T-helper 1 cell treated with Interleukin-12 subunit alpha and Interleukin-12 subunit beta and Interleukin-4 antibody, amounts not matched to agents 30 μg/mL and 1 μg/mL, for 36 hours (primary cell): ENCODE measurements around the gene PLD1.

Experiments
- H3K27ac Mint-ChIP-seq: one replicate; pipeline ENCODE4 v1.8.0; 2021; ENCODE audit warnings: mild to moderate bottlenecking, mixed read lengths
- H3K27me3 Mint-ChIP-seq: one replicate; pipeline ENCODE4 v1.8.0; 2021; ENCODE audit warnings: low read depth, mixed read lengths
- H3K36me3 Mint-ChIP-seq: one replicate; pipeline ENCODE4 v1.8.0; 2021; ENCODE audit warnings: low read depth, mixed read lengths
- H3K4me1 Mint-ChIP-seq: one replicate; pipeline ENCODE4 v1.8.0; 2021; ENCODE audit warnings: low read depth, mixed read lengths
- H3K4me3 Mint-ChIP-seq: one replicate; pipeline ENCODE4 v1.8.0; 2021; ENCODE audit warnings: mild to moderate bottlenecking, moderate library complexity, mixed read lengths
- H3K9me3 Mint-ChIP-seq: one replicate; pipeline ENCODE4 v1.8.0; 2021; ENCODE audit warnings: mixed read lengths

PLD1 gene

GRCh38 chr3:171802590-171802956, 7.7 kb downstream of the PLD1 start:
- no peaks in the 10 kb centered on the region for H3K36me3 Mint-ChIP-seq
- no peaks in the 10 kb centered on the region for H3K9me3 Mint-ChIP-seq
- H3K4me1 Mint-ChIP-seq: peaks cover 2% of the 10 kb centered on the region
- no peak overlapping the region for H3K27ac Mint-ChIP-seq
- H3K27me3 Mint-ChIP-seq: peaks cover 13% of the 10 kb centered on the region
- H3K4me3 Mint-ChIP-seq: no peak overlapping the region

GRCh38 chr3:171801738-171802589, 8.3 kb downstream of the PLD1 start:
- peaks cover 13% of the 10 kb centered on the region for H3K27me3 Mint-ChIP-seq
- H3K4me3 Mint-ChIP-seq: no peak overlapping the region
- H3K9me3 Mint-ChIP-seq: no peaks in the 10 kb centered on the region
- no peaks in the 10 kb centered on the region for H3K36me3 Mint-ChIP-seq
- H3K27ac Mint-ChIP-seq: no peak overlapping the region
- peaks cover 2% of the 10 kb centered on the region for H3K4me1 Mint-ChIP-seq

- Mint-ChIP-seq H3K27me3 (peaks cover 8% of the 10 kb centered on the region), H3K36me3 (no peaks in the 10 kb centered on the region), H3K27ac (no peak overlapping the region)
Observed at GRCh38 chr3:171799501-171799900, 10.8 kb downstream of the PLD1 start.

GRCh38 chr3:171797873-171798272, 12.4 kb downstream of the PLD1 start:
- H3K27me3 Mint-ChIP-seq: peaks cover 5% of the 10 kb centered on the region
- no peak overlapping the region for H3K27ac Mint-ChIP-seq
- H3K9me3 Mint-ChIP-seq: no peaks in the 10 kb centered on the region
- H3K4me3 Mint-ChIP-seq: no peak overlapping the region
- no peaks in the 10 kb centered on the region for H3K4me1 Mint-ChIP-seq
- H3K36me3 Mint-ChIP-seq: no peaks in the 10 kb centered on the region

More at GRCh38 chr3:171799501-171799900, 10.8 kb downstream of the PLD1 start:
- Mint-ChIP-seq H3K9me3 (no peaks in the 10 kb centered on the region), H3K4me1 (no peaks in the 10 kb centered on the region), H3K4me3 (no peak overlapping the region)

GRCh38 chr3:171797265-171797679, 13.0 kb downstream of the PLD1 start:
- Mint-ChIP-seq H3K27ac (no peak overlapping the region), H3K9me3 (no peaks in the 10 kb centered on the region), H3K4me3 (no peak overlapping the region), H3K27me3 (no peaks in the 10 kb centered on the region), H3K4me1 (no peaks in the 10 kb centered on the region), H3K36me3 (no peaks in the 10 kb centered on the region)

GRCh38 chr3:171796625-171797264, 13.5 kb downstream of the PLD1 start:
- no peaks in the 10 kb centered on the region for H3K27me3 Mint-ChIP-seq

GRCh38 chr3:171792531-171792930, 17.8 kb downstream of the PLD1 start:
- Mint-ChIP-seq H3K27ac (no peak overlapping the region), H3K9me3 (no peaks in the 10 kb centered on the region), H3K27me3 (peaks cover 5% of the 10 kb centered on the region), H3K4me1 (no peaks in the 10 kb centered on the region), H3K4me3 (no peak overlapping the region), H3K36me3 (no peaks in the 10 kb centered on the region)

More at GRCh38 chr3:171796625-171797264, 13.5 kb downstream of the PLD1 start:
- Mint-ChIP-seq H3K36me3 (no peaks in the 10 kb centered on the region), H3K4me3 (no peak overlapping the region), H3K4me1 (no peaks in the 10 kb centered on the region), H3K27ac (no peak overlapping the region), H3K9me3 (no peaks in the 10 kb centered on the region)

- no peak overlapping the region for H3K4me3 Mint-ChIP-seq
Observed at GRCh38 chr3:171791692-171792076, 18.6 kb downstream of the PLD1 start.

GRCh38 chr3:171790898-171791691, 19.2 kb downstream of the PLD1 start:
- Mint-ChIP-seq H3K27me3 (peaks cover 5% of the 10 kb centered on the region), H3K36me3 (no peaks in the 10 kb centered on the region), H3K27ac (no peak overlapping the region), H3K9me3 (no peaks in the 10 kb centered on the region), H3K4me1 (no peaks in the 10 kb centered on the region), H3K4me3 (no peak overlapping the region)

More at GRCh38 chr3:171791692-171792076, 18.6 kb downstream of the PLD1 start:
- Mint-ChIP-seq H3K27ac (no peak overlapping the region), H3K9me3 (no peaks in the 10 kb centered on the region), H3K36me3 (no peaks in the 10 kb centered on the region), H3K4me1 (no peaks in the 10 kb centered on the region), H3K27me3 (peaks cover 5% of the 10 kb centered on the region)

GRCh38 chr3:171790574-171790897, 19.7 kb downstream of the PLD1 start:
- Mint-ChIP-seq H3K27me3 (peaks cover 5% of the 10 kb centered on the region), H3K27ac (no peak overlapping the region), H3K4me3 (no peak overlapping the region), H3K36me3 (no peaks in the 10 kb centered on the region), H3K9me3 (no peaks in the 10 kb centered on the region), H3K4me1 (no peaks in the 10 kb centered on the region)

- Mint-ChIP-seq H3K27me3 (peaks cover 5% of the 10 kb centered on the region), H3K9me3 (no peaks in the 10 kb centered on the region), H3K4me1 (no peaks in the 10 kb centered on the region), H3K4me3 (no peak overlapping the region), H3K36me3 (no peaks in the 10 kb centered on the region), H3K27ac (no peak overlapping the region)
Observed at GRCh38 chr3:171789759-171790505, 20.4 kb downstream of the PLD1 start.

- Mint-ChIP-seq H3K4me1 (no peaks in the 10 kb centered on the region), H3K27me3 (peaks cover 11% of the 10 kb centered on the region), H3K27ac (no peak overlapping the region), H3K4me3 (no peak overlapping the region), H3K36me3 (no peaks in the 10 kb centered on the region), H3K9me3 (no peaks in the 10 kb centered on the region)
Observed at GRCh38 chr3:171788546-171789351, 21.5 kb downstream of the PLD1 start.

- H3K4me1 Mint-ChIP-seq: no peaks in the 10 kb centered on the region
- no peaks in the 10 kb centered on the region for H3K9me3 Mint-ChIP-seq
- H3K4me3 Mint-ChIP-seq: no peak overlapping the region
- H3K36me3 Mint-ChIP-seq: no peaks in the 10 kb centered on the region
- H3K27ac Mint-ChIP-seq: no peak overlapping the region
- H3K27me3 Mint-ChIP-seq: peaks cover 11% of the 10 kb centered on the region
Observed at GRCh38 chr3:171786997-171787396, 23.3 kb downstream of the PLD1 start.
